Activated CD8-positive, alpha-beta memory T cell treated with anti-CD3 and anti-CD28 coated beads, Interleukin-2, amount 50 U/mL, for 48 hours (primary cell): ENCODE results near the gene BCL2.
A peak's percentile ranks its signal among the peaks of the same experiment; 100 is the strongest.

ENCODE experiments used
- DNase-seq: peaks from one replicate; pipeline ENCODE4 v3.0.0-alpha.2; 2020

The BCL2 gene

DNA sequence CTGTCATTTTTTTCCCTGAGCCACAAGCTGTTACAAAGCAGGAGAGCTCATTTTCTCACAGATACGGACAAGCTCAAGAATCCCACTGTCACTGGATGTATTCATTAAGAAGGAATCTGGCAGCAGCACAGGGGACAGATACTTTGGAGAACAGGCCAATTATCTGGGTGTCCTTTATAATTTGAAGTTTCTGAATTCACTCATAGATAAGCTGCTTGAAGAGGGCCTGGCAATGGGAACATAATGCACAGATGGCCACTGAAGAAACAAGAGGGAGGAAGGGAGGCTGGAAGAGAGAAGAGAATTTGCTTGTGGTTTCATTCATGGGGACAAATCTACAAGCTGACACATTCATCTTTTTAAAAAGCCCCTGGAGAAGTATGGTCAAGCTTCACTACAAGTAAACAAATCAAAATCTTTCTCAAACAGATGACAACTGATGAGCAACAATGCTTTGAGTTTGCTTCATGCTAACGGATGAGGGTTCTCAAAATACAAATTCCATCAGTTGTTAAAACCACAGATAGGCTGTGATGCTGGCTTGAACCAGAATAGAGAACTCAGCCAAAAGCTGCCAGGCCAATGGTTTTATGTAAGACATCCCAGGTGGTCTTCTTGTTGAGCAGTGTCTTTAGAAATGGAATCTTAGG is 11.9 kb downstream of the BCL2 start:
- DNase-seq = no peak

DNA sequence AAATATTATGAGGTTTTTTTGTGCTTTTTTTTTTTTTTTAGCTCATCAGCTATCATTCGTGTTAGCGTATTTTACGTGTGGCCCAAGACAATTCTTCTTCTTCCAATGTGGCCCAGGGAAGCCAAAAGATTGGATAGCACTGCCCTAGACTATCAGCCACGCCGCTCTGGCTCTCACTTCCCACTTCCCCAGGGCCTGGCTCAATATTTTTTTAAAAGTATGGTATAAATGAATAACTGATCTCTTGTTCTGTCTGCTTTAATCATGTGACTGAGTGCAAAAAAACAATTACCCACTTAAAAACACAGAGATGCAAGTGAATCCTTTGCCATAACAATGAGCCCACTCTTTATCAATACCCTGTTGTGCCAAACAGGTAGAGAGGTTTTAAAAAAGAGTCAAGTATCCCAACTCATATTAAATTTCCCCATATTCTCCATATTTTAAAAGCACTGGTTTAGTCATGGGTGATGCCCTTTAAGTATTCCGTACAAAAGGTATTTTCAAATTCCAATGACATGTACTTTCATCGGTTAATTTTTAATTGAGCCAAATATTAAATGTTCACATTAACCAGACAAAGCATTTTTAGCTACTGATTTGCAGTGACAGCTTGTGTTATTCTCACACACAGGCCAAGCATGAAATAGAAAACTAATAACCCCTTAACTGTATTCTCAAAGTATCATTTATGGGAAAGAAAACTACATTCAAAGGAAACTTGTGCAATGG is 12.6 kb downstream of the BCL2 start:
- no peak for DNase-seq

DNA sequence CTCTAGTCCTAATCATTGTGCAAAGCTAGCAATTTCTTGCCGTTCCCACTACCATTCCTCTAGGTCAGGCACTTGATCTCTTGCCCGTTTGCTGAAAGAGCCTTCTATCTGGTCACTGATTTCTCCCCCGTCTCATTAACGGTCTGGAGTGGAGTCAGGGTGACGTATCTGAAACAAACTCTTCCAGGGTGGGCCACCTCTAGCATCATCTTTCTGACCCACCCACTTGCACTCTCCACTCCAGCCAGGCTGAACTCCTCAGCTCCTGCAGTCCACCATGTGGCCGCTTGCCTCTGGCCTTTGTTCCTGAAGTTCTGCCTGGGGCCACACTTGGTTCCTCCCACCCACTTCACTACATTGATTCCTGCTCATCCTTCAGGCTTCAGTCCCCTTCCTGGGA is 13.3 kb downstream of the BCL2 start:
- no peak for DNase-seq

DNA sequence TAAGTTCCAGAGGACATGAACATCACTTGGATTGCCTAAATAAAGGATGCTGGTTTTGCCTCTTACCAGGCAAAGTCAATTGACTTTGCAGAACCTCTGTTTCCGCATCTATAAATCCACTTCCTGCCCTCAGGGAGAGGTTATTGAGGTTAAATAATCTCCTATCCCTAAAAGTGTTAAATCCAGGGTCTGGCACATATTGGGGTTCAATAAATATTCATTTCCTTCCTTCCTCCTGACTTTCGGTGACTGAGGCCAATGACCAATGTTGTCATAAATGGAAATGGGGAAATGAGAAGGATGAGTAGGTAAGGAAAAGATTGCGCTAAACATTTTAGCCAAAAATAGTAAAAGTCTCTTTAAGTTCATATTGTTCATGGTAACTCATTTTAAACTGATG is 16.0 kb downstream of the BCL2 start:
- DNase-seq = no peak

DNA sequence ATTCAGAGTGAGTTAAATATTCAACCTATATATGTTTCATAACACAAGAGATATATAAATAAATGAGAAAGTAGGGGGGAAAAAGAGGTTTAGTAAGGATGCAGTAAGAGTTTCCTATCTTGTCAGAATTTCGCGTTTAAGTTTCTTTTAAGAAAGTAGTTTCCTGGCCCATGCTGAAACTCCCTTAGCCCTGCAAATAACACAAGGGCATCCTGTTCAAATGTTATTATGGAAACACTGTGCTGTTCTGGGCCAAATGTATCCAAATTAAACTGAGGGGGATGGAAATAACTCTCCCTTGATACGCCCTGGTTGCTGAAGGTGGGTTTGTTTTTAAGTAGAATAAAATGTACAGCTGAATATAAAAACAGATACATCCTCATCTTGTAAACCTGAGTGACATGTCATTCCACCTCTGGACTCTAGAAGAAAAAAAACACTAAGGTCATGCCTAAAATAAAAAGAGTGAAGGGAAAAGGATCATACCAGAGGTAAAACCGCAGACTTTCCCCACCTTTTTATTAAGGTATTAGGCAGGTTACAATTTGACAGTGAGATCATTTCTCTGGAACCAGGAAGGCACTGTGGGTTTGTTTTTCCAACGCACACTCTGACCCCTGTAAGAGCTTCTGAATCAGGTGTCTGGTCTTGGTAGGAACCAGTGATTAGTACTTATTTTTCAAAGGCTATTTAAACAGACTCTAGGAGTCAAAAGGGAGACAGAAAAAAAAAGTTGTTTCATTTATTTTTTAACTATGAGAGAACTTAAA is 16.7 kb downstream of the BCL2 start:
- DNase-seq = no peak

DNA sequence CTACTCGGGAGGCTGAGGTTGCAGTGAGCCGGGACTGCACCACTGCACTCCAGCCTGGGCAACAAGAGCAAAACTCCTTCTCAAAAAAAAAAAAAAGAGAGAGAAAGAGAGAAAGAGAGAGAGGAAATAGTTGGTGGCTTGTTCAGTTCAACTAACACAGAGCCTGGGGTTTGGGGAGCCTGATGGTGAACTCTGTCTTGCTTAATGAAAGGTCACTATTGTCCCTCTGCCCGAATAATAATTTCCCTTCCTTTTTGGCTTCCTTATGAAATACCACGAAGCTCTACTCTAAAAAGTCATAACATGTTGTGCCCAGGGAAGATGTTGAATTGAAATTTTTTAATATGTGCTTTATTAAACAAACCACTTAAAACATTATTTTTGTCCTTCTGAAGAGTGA is 17.3 kb downstream of the BCL2 start:
- DNase-seq = no peak

DNA sequence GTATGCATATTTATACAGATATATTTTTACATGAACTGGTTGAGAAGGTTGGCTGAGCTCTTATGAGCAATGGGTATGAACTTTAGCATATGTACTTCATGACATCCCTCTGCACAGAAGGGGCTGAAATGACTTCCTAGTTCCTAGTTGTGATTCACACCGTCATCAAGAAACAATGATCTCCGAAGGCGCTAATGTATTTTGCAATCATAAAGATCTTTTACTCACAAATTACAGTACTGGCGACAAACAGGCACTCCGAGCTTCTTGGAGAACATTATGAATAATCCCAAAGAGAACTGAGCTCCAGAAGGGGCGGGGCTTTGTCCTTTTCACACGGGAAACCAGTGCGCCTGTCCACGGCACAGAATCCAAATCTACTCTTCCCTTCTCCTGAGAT is 18.1 kb downstream of the BCL2 start:
- DNase-seq = no peak

DNA sequence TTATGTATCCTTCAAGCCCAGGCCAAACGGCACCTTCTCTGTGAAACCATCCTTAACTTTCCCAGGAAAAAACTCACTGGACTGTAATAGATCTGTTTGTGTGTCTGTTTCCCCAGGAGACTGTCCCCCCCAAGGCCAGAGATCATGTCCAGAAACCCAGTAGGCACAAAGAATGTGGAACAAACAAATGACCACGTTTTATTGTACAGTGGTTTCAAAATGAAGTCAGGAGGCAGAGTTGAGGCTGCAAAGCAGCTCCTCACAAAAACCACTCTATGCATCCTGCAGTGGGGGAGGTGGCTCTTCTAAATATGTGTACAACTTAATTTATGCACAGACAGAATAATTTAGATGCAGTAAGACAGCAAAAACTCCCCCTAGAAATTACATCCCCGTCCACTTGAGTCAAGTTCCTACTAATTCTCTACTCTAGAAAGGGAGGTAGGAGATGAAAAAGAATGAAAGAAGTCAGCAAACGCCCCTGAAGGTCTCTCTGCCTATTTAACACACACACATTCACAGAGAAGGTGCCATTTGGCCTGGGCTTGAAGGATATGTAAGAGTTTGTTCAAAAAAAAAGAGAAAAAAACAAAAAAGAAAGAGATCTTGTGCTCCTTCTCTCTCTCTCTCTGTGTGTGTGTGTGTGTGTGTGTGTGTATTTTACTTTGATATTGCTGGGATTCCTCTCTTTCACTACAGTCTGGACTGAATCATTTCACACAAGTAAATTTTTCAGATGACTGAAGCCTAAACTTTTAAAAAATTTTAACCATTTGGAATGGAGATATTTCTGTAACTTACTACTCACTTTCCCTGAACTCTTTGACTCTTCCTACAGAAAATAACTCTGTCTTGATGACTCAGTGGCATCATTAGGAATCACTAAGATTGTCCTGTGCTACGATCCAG is 19.5 kb downstream of the BCL2 start:
- no peak for DNase-seq

DNA sequence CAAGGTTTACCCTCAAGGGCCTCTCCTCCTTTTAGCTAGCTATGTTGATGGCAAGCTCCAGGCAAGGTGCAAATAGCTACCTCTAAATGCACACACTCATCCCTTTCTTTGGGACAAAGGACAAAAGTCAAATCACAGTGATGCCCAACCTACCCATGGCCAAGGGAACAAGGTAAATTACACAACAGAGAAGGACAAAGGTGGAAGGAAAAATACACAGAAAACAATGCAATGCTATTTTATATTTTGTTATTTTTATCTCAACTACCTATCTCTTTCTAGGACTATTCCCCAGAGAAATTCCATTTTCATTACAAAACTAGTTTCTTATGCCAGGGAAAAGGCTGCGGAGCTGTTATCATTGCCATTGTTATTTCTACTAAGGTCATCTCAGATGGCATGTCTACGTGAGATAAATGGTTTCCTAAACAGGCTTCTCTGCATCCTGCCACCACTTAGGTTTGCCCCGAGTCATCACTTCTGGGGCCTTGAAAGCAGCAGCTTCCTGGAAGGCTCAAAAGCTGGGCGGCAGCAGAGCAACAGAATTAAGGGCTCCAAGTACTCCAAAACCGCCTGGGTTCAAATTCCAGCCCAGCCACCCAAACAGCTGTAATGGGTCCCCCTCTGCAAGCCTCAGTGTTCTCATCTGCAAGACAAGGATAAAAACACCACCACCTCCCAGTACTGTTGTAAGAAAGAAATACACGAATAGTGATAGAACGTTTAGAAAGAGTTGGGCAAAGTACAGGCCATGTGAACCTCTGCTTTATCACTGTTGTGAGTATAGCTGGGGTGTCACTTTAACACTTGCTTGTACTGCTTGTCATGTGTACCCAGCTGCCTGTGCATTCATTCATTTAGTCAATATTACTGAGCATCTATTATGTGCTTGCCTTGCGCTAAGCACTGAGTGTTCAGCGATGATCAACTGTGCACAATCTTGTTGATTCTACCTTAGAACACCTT is 20.9 kb downstream of the BCL2 start:
- DNase-seq = no peak

DNA sequence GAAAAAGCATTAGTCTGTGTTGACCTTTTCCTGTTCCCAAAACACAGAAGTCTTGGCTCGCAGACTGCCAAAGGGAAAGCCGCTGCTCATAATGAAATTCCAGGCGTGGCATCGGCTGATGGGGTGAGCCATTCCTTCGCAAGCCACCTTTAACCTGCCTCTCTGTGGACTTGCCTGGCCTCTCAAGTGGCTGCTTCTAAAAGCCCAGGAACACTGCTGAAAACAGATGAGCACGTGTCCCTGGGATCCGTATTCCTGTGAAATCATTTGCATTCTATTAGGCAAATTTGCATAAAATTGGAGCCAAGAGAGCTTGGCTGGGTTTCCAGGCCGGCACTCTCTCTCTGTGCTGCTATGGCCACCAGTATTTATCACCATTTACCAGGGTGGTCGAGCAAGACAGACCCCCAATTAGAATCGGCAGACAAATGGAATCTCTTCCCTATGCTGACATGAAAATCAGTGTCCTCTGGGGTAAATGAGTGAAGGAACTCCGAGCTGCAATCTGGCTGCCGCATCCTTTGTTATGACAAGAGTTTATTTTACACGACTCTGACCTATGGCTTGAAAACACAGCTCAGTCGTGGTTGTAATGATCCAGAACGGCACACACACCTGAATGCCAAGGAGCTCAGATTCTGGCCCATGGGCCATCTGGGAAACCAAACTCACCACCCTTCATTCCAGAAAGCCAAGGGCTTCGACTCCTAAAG is 21.7 kb downstream of the BCL2 start:
- no peak for DNase-seq

DNA sequence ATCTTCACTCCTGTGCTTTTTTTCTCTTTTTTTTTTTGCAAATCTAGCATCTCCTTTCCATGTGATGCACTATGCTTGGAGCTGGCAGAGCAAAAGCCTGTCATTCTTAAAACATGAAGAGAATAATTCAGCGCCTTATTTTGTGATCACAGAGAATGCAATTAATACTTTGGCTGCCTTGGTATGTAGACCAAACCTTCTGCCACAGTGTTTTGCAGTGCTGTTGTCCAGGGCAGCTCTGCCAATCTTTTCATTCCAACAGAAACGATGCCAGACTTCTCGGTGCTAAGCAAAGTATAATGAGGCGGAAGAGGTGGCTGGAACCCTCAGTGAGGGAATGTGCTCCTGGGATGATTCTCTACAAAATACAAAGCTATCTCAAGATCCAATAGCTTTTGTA is 25.6 kb downstream of the BCL2 start:
- no peak for DNase-seq

DNA sequence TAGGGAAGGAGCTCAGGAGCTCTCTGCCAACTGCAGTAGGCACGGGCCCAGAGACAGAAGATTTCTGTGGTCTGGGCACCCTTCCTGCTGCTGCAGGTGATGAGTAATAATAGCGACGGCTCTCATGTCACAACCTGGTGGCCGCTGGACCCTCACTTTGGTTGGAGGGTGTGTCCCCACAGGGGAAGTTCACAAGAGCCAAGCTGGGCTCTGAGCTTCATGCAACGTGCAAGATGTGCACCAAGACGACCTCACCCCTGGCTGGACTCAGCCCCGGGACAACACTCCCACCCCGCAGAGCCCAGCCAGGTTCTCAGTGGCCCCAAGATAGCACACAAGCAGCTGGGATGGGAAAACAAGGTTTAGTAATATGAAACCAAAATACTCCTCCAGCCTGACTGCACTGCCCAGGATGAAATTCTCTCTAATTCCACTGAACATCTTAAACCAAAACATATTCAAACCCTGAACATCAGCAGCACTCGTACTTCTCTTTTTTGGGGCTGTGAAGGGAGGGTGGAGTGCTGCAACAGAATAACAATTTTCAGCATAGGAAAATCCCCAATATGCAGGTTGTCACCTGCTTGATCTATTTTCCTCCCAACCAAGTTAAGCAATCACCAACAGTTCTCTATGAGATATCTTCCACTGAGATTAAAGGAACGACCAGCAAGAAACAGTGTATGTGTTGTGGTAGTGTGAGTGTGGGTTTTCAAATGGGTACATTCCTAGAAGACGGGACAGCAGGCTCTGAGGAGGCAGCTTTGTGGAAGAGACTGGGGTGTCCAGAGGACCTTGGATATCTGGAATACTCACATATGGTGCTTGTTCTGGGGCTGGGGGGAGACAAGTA is 26.5 kb downstream of the BCL2 start:
- DNase-seq = peak; percentile 65

DNA sequence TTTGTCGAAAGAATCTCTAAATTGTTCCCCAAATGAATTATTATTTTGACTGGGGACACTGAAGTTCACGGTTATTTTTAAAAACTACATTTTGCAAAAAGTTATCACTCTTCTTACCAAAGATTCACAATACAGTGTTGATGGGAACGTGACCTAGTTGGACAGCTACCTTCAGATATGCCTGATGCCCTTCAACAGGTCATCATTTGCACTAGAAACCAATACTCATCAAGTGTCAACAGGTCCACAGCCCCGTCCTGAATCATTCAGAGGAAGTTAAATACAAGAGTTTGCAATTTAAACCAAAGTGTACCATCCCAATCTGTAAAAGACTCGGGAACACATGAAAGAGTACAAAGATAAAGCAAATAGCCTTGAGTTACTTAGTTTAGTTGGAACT is 28.3 kb downstream of the BCL2 start:
- no peak for DNase-seq

DNA sequence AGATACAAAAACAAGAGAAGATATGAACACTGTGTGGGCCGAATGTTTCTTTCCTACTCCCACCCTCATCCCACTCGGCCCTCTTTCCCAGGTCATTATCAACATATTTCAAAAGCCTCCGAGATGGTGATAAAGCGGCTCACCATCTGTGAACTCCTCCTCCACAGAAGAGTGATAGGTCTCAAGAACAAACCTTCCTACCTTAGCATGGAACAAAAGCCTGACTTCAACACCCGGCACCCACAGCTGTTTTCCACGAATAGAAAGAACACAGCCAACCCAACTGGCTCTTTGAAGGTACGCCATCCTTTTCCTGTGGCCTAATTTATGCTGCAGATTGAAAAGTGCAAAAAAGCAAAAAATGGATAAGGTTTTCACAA is 28.8 kb downstream of the BCL2 start:
- DNase-seq = no peak

DNA sequence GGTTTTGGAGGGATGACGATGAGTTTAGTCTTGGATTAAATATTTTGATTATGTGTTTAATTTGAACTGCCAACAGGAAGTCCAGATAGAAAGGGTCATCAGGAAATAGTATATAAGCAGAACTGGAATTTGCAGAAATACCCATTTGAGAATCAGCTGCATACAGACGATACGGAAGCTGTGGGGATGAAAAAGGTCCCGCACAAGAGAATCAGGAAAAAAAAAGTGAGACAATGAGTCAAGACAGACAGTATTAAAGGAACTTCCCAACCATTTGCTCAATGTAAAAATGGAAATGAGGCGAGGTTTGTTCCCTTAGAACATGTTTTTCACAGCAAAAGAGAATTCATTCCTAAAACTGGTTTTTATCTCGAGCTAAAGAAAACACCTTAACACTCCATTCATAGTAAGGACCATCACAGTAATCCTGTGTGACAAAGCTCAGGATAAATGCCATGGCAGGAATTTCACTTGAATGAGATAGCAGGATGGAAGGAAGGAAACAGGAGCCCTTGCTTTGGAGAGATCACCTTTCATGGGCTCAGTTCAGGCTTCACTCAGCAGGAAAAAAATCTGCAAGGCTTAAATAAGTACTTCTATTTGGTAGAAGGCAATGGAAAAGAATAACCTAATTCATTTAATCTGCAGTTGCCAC is 29.3 kb downstream of the BCL2 start:
- DNase-seq = no peak

DNA sequence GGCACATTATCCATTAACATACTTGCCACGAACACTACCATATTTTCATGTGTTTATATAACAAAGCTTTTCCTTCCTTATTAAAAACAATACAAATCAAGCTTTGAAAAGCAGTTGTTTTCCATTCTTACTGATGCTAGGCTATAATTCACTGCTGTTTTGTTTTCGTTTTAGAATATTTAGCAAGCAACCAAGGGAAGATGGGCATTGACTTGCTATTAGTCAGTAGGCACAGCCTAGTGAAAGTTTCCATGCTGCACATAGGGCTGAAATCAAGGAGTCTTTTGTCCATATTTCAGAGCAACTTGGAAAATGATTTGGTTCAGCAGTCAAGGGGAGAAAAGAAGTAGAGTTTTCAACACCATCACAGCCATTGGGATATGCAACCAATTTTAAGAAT is 31.3 kb downstream of the BCL2 start:
- DNase-seq = no peak

DNA sequence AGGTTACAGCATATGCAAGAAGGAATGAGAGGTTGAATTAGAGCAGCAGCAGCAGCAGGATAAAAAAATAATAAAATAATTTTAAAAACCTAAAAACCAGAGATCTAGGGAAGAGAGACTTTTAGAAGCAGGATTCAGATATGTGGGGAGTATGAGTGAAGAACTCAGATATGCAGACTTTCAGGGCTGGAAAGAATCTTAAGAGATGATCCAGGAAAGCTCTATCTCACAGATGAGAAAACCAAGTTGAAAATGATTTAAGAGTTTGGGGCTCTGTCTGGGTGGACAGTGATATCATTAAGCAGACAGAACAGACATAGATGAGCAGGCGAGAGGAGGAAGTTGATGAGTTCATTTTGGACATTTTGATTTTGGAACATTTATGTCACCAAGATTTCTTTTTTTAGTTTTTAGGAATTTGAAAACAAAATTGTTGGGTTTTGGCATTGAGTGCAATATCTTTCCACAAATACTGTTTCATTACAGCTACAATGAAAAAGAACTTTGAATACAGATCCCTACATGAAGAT is 31.8 kb downstream of the BCL2 start:
- no peak for DNase-seq

DNA sequence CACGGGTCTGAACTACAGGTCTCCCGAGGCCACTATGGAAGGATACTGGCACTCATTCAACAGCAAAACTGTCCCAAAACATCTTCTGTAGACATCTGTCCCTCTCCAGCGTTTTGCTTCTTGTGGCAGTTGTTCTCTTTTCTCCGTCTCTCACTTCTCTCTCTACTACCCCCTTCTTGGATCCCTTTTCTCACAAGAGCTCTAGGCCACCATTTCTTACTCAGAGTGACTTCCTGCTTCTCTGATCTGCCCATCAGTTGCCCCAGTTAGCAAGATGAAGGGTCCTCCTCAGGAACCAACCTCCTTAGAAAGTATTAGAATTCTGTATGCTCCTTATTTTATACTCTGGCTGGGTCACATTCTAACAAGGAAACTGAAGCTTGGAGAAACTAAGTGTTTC is 32.6 kb downstream of the BCL2 start:
- no peak for DNase-seq
